HL-60 (cell line): ENCODE results near the gene ASIC3.

Source experiments
- DNase-seq, 2 experiments: peaks; one replicate each; pipeline ENCODE4 v3.0.0-alpha.2; 2010 to 2020; ENCODE audit warnings: low read depth in 1 of 2, low spot score in 1 of 2
- H3K27ac ChIP-seq: fragments of 250-450 bp; sonication (Bioruptor Pico); replicated peaks from 2 replicates; pipeline ENCODE4 v1.5.1; 2020; ENCODE audit warnings: mild to moderate bottlenecking, moderate library complexity
- H3K27me3 ChIP-seq: fragments of 250-450 bp; sonication (Bioruptor Pico); 2 replicates; pipeline ENCODE4 v1.5.1; 2021; ENCODE audit warnings: mild to moderate bottlenecking, moderate library complexity; ENCODE audit not compliant: insufficient read depth, poor library complexity, severe bottlenecking
- H3K4me3 ChIP-seq: replicated peaks from 2 replicates; pipeline ENCODE4 v1.5.1; 2011; ENCODE audit warnings: mild to moderate bottlenecking, control low read depth, low read length; ENCODE audit not compliant: insufficient read depth
- GABPA ChIP-seq: IDR thresholded peaks from 2 replicates; pipeline ENCODE4 v1.6.1; 2012; ENCODE audit warnings: low read depth
- POLR2AphosphoS5 ChIP-seq: IDR thresholded peaks from 2 replicates; pipeline ENCODE4 v1.6.1; 2012; ENCODE audit warnings: low read depth
- SPI1 ChIP-seq: IDR thresholded peaks from 2 replicates; pipeline ENCODE4 v1.6.1; 2012; ENCODE audit warnings: low read depth, mild to moderate bottlenecking, borderline replicate concordance
- TF ChIP-seq, protein P1 (sequence below): IDR thresholded peaks from one replicate; pipeline ENCODE4 v1.5.1; 2011; ENCODE audit warnings: low read length, control low read depth, inconsistent platforms; ENCODE audit not compliant: insufficient read depth
- TF ChIP-seq, protein P2 (sequence below): IDR thresholded peaks from 2 replicates; pipeline ENCODE4 v1.6.1; 2012; ENCODE audit warnings: low read depth; ENCODE audit not compliant: insufficient replicate concordance

The ASIC3 gene

DNA sequence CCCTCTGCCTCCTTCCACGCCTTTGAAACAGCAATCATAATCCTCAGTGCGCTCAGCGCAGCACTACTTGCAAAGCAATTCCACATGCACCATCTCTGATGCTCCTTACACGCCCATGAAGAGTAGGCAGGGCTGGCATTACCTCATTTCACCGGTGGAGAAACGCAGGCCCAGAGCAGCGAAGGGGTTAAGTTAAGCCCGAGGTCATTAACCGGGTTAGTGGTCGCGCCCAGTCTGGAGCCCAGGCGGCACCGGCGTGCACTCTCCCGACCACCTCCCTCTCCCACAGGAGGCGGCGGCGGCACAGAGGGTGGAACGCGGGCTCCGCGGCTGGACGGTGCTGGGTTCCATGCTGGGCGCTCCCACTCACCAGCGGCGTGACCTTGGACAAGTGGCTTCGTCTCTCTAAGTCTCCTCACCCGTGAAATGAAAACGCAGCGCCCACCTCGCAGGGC is 31.8 kb downstream of the ASIC3 start:
- no peak for TF ChIP-seq SPI1
- 0 out of 2 replicates have a peak, but pooled peaks have one; percentile 13 for TF ChIP-seq POLR2AphosphoS5
- no peak for TF ChIP-seq GABPA
- peak overlapping the region; percentile 97 for H3K27ac ChIP-seq
- H3K27me3 ChIP-seq, result no peaks in the 10 kb centered on the region
- peak in 1 of 2 experiments; percentile 34 for DNase-seq
- peak overlapping the region; percentile 77 for H3K4me3 ChIP-seq

DNA sequence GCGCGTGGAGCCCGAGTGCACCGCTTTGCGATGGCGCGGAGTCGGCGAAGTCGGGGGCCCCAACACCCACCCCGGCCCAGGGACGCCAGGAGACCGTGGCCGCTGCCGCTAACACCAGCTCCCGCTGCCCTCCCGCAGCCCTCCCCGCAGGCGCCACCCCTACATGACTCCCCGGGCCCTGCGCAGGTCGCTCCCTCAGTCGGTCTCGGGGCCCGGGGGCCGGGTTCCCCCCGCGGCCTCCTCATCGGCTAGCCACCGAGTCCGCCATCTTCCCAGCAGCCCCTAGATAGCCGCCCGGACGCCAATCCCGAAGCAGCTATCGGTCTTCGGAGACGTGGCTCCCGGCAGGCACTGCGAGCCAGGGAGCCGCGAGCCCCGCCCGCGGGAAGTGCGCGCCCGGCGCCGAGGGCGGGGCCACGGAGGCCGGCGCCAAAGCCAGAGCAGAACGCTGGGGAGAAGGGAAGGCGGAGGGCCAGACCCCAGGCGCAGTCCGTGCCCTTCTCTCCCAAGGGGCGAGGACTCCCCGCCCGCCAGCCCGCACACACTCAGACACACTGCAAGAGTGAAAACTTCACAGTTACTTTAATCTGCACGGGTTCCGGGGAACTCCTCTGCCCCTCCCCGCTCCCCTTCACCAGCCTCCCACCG is 32.3 kb downstream of the ASIC3 start, which contains the start of gene FASTK:
Gene FASTK (minus strand): TSS at position 288 of the 648 bp plus-strand sequence. CDS start 43 bp downstream, at position 245.
- peak within 1 kb of the TSS; percentile 97 for H3K27ac ChIP-seq

DNA sequence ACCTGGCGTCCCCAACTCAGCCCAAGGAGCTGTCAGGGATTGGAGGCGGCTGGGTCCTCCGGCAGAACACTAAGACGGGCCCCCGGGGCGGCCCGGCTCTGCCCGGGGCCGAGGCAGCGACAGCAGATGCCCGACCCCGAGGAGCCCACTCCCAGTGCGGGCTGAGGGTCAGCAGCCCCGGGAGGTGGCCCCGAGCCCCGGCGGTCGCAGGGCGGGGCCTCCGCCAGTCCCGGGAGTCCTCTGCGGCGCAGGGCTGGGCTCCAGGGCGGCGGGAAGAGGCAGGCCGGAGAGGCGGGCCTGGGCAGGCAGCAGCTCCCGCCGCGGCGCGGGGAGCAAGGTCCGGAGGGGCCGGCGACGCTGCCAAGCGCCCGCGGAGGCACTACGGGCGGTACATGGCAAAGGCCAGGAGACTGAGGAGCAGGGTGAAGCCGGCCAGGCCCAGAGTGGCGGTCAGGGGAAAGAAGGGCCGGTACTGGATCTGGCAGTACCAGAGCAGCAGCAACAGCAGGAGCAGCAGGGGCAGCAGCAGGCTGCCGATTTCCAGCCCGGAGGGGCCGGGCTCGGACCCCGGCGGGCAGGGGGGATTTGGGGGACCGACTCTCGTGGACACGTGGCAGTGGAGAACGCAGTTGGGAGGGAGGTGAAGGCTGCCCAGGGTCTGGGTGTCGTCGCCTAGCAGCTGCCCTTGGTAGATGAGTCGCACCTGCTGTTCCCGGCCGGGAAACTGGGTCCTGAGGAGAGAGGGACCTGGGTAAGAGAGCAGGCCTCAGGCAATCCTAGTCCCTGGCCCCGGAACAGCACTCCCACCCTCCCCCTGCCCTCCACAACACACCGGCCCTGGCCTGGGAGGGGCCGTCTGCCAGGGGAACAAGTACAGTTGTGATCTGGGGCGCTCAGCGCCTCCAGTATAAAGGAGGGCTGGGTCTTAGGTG is 33.1 kb downstream of the ASIC3 start:
- Histone ChIP-seq H3K4me3 (peak overlapping the region; percentile 77), H3K27ac (peak overlapping the region; percentile 97), H3K27me3 (no peaks in the 10 kb centered on the region)
- no peak for TF ChIP-seq SPI1
- TF ChIP-seq, protein P1, sequence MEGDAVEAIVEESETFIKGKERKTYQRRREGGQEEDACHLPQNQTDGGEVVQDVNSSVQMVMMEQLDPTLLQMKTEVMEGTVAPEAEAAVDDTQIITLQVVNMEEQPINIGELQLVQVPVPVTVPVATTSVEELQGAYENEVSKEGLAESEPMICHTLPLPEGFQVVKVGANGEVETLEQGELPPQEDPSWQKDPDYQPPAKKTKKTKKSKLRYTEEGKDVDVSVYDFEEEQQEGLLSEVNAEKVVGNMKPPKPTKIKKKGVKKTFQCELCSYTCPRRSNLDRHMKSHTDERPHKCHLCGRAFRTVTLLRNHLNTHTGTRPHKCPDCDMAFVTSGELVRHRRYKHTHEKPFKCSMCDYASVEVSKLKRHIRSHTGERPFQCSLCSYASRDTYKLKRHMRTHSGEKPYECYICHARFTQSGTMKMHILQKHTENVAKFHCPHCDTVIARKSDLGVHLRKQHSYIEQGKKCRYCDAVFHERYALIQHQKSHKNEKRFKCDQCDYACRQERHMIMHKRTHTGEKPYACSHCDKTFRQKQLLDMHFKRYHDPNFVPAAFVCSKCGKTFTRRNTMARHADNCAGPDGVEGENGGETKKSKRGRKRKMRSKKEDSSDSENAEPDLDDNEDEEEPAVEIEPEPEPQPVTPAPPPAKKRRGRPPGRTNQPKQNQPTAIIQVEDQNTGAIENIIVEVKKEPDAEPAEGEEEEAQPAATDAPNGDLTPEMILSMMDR, result no peak
- TF ChIP-seq, protein P2, sequence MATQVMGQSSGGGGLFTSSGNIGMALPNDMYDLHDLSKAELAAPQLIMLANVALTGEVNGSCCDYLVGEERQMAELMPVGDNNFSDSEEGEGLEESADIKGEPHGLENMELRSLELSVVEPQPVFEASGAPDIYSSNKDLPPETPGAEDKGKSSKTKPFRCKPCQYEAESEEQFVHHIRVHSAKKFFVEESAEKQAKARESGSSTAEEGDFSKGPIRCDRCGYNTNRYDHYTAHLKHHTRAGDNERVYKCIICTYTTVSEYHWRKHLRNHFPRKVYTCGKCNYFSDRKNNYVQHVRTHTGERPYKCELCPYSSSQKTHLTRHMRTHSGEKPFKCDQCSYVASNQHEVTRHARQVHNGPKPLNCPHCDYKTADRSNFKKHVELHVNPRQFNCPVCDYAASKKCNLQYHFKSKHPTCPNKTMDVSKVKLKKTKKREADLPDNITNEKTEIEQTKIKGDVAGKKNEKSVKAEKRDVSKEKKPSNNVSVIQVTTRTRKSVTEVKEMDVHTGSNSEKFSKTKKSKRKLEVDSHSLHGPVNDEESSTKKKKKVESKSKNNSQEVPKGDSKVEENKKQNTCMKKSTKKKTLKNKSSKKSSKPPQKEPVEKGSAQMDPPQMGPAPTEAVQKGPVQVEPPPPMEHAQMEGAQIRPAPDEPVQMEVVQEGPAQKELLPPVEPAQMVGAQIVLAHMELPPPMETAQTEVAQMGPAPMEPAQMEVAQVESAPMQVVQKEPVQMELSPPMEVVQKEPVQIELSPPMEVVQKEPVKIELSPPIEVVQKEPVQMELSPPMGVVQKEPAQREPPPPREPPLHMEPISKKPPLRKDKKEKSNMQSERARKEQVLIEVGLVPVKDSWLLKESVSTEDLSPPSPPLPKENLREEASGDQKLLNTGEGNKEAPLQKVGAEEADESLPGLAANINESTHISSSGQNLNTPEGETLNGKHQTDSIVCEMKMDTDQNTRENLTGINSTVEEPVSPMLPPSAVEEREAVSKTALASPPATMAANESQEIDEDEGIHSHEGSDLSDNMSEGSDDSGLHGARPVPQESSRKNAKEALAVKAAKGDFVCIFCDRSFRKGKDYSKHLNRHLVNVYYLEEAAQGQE, result no peak
- TF ChIP-seq POLR2AphosphoS5, result no peak
- TF ChIP-seq GABPA, result no peak
- DNase-seq, result no peak

More for the DNA sequence above, 32.3 kb downstream of the ASIC3 start, which contains the start of gene FASTK:
- H3K27me3 ChIP-seq, result no peaks in the 10 kb centered on the region
- H3K4me3 ChIP-seq, result peak within 1 kb of the TSS; percentile 77
- peak in 1 of 2 experiments; percentile 89 for DNase-seq
- TF ChIP-seq POLR2AphosphoS5, result peak; percentile 74; the same call in 1 of the 2 replicates
- TF ChIP-seq, protein P1, result no peak
- TF ChIP-seq, protein P2, result peak; percentile 54
